Left hindlimb (tissue), 1 donor: ENCODE data around the gene KIF26A.
"Not testable (repeated sequence)": the region's sequence is repeated elsewhere in the genome, so short reads cannot be mapped to it uniquely, and the experiment has no call there.

Experiments
- DNase-seq: peaks from one replicate; pipeline ENCODE4 v3.0.0-alpha.2; 2018

KIF26A gene

DNA sequence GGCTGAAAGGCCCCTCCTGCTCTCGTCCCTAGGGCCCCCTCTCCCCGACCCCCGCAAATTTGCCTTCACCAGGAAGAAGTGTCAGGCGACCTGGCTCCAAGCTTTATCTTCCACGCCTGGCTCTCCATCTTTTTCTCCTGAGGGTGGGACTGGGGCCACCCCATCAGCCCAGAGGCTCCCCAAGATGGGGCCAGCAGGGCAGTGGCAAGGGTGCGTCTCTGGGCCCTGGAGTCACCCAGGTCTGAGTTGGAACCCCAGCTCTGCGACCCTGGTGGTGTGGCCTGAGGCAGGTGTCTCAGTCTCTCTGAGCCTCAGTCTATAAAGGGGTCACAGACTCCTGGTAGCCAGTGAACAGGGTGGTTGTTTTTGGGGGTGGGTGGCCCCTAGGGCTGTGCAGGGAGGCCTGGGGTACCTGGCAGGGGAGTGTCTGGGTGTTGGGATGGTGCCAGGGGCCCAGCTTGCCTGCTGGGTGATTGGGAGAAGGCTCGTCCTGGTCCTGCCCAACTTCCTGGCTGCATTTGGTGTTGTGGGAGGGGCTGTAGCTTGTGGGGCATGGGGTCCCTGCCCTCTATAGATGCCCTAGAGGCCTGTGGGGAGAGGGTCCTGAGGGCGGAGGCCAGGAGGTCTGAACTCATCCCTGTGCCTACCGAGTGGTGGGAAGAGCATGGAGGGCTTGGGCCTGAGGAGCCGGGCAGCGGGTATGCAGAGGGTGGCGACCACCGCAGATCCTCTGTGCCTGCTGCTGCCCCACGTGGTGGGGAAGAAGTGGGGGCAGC, 7.6 kb downstream of the KIF26A start:
- peak; percentile 21 for DNase-seq

GRCh38 chr14:104146651-104147345, 8.4 kb downstream of the KIF26A start:
- DNase-seq: peak; percentile 24

DNA sequence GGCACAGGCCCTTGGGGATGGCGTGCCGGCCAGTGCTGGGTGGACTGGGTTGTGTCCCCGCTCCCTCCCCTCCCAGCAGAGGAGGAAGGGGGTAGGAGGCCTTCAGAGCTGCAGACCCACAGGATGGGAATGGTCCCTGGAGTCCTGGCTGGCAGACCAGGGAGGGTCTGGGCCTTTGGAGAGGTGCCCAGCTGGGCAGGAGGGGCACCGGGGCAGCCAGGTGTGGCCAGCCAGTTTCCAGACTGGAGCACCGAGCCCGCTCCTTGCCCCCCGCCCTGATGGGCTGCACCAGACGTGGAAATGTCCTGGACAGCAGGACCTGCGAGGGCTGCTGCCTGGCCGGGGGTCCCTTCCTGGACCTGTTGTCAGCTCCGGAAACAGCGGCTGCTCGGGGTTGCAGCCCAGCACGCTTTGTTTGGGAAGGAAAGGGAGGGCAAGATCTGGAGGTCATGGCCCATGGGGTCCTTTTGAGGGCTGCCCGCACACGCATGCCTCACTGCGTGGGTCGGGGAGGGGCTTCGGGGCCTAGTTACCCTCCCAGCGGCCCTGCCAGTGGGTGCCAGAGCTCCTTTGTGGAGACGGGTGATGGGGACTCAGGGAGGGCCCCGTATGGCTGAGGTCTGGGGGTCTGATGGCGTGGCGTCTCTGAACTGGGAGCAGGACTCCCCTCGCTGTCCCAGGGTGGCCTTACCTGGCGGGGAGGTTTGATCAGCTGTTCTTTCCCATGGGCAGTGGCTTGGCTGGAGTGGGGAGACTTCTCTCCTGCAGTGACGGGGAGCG, 9.1 kb downstream of the KIF26A start:
- peak; percentile 34 for DNase-seq

DNA sequence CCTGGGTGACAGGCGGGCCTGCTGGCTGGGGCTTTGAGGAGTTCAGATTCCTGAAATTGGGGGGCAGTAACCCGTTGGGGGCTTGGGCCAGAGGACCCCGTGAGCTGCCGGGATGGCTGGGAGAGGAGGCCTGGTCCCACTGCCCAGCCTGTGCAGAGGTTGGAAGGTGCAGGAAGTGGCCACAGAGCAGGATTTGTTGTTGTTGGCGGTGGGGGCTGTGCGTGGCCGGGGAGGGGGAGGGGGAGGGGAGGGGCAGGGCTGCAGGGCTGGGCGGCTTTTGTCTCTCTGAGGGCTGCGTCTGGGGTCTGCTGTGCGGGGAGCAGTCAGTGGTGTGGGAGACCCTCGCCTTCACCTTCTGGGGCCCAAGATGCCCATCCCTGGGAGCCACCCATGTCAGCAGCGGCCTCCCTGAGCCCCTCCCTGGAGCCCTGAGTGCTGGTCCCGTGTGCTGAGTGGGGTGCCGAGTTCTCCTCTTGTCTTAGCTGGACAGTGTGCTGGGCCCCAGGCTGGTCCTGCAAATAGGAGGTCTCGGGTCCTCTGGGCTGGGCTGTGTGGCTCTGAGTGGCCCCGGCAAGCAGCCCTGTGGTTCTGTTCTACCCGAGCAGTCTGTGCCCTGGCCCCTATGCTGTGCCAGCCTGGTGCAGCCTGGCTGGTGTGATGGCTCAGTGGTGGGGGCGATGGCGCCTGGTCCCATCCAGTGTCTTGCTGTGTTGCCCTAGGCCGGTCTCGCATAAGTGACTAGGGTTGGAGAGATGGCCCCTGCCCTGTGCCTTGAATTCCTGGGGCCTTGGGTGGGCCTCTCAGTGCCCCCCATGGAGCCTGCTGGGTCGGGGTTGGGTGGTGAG, 10.3 kb downstream of the KIF26A start:
- DNase-seq: peak; percentile 34

DNA sequence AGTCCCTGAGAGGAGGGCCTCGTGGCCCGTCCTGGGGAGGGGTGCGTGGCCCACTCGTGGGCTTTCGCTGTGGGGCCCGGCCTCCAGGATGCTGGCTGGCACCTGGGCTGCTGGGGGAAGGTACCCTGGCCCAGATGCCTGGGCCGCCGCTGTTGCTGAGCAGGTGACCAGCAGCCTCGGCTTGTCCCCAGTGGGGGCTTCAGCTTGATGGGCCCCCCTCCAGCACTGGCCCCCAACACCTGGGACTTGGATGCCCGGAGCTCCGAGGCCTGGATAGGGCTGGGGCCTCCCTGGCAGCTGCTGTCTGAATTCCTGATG, 10.8 kb downstream of the KIF26A start:
- no peak for DNase-seq

GRCh38 chr14:104149617-104150135, 11.3 kb downstream of the KIF26A start:
- DNase-seq: peak; percentile 82

GRCh38 chr14:104150136-104151025, 12.0 kb downstream of the KIF26A start:
- peak; percentile 90 for DNase-seq

DNA sequence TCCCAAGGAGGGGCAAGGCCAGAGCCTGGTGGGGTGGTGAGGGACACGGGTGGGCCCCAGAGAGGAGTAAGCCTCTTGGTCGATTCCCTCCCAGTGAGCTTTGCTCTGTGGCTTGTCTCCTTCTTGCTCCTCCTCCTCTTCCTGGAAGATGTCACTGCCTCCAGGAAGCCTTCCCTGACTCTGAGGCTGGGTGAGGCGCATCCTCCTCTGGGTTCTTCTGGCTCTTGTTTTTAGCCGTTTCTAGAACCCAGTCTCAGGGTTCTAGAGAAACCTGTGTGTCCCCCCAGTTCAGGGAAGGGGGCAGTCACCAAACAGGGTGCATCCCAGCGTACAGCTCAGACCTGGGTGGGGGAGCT, 12.6 kb downstream of the KIF26A start:
- DNase-seq: no peak

DNA sequence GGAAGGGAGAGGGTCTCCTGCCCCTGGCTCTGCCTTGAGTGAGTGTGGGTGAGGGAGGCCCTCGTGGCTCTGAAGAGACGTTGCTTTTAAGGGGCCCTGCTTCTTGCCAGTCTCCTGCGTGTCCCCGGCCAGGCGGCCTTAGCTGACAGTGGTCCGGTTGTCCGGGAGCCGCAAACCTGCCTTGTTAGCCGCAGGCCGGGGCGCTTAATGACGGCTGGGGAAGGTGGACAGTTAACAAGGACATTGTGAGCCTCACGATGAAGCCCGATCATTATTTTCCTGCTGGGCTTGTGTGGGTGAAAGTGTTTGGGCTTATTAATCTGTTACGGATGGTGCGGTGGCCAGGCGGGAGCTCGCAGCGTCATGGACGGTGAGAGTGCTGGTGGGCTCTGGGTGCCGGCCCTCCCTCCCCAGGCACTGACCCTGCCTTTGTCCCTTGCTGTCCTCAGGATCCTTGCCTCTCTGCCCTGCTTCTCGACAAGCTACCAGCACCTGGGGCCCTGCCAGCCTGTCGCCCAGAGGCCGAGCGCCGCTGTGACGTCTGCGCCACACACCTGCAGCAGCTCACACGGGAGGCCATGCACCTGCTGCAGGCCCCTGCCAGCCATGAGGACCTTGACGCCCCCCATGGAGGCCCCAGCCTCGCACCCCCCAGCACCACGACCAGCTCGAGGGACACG, 13.3 kb downstream of the KIF26A start:
- no peak for DNase-seq

- DNase-seq: no peak
Observed at GRCh38 chr14:104152246-104152575, 13.8 kb downstream of the KIF26A start.

GRCh38 chr14:104152686-104153393, 14.5 kb downstream of the KIF26A start:
- DNase-seq: no peak

- DNase-seq: not testable (repeated sequence)
Observed at GRCh38 chr14:104153394-104153755, 15.0 kb downstream of the KIF26A start.

DNA sequence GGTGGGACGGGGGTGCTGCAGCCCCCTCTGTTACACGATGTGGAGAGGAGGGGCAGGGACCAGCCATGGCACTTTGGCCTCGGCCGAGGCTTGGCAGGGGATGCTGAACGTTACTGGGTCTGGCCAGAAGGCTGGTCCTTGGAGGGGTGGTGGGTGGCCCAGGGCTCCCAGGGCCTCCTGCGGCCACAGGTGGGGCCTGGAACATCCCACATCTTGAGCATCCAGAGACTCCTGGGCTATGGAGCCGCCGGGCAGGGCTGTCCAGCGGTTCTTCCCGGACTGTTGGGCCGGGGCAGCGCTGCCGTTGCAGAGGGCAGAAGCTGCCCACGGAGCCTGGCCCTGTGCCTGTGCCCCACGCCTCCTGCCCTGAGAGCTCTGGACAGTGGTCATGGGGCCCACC, 15.9 kb downstream of the KIF26A start:
- DNase-seq: no peak

DNA sequence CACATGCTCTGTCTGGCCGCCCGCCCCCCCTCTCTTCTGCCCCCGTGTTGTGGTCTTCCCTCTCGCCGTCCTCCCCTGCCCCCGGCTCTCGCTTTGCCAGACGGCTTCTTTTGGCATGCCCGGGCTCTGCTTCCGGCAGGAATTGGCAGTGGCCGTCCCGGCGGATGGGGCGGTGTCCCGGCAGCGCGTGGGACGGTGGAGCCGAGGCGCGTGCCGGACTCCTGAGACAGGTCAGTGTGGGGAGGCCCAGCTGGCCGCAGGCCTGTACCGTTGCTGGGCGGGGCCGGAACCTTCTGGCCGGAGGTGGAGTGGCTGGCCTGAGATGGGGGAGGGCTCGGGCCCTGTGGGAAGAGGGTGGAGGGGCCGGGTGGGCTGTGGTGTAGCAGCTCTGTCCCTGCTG, 17.1 kb downstream of the KIF26A start:
- no peak for DNase-seq

DNA sequence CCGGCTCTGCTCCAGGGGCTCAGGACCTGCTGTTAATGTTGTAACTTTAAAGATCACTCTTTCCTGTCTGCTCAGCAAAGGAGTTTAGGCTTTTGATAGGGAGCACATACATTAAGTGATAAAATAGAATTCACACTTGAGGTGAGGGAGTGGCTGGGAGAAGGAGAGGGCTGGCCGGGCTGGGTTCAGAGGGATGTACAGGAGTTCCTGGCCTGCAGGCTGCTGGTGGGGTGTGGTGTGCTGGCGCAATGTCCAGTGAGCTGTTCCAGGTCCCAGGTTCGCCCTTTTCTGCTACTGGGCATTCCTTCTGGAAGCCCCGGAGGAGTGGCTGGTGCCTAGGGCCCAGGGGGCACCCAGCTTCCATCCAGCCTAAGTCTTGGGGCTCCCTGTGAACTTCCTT, 17.8 kb downstream of the KIF26A start:
- no peak for DNase-seq

- DNase-seq: no peak
Observed at GRCh38 chr14:104157016-104157928, 18.9 kb downstream of the KIF26A start.

DNA sequence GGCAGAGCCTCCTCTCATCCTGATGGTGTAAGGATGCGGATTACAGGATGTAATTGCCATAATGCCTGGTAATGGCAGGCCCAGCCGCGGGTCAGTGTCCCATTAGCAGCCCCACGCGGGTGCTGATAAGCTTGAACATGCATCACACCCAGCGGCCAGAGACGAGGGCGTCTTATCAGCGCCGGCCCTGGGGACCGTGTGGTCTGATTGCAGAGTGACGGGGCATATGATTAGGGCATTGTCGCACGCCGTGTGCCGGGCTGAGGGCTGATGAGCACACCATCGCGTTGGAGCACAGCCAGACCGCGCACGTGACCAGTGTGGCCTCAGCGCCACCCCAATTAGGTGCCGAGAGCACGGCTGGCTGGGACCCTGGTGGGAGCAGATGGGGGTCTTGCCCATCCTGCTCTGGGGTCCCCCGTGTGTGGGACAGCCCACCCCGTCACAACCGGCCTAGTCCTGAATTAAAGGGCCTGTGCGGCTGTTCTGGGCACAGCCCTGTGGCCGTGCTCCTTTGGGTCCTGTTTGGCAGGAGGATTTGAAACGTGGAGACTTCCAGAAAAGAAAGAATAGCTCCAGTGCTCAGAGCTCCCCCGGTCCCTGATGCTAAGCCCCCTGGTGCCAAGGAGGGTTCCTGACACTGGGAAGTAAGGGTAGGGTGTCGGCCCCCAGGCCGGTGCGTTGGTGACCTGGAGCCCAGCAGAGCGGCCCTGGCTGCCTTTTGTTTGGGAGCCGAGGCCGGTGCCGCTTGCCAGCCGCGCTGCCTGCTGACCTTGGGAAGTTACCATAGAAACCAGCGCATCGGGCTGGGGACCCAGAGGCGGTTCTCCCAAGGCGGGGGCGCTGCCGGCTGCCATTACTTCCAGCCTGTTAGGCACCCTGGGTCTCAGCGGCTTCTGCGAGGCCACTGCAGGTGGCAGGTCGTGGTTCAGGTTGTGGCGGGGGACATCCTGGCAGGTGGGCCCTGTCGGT, 20.7 kb downstream of the KIF26A start:
- DNase-seq: no peak

GRCh38 chr14:104159990-104160389, 21.6 kb downstream of the KIF26A start:
- DNase-seq: no peak
